ENCODE results near the gene TRIM62. TPM values are rescaled to one million over a fixed set of nuclear protein-coding genes. Genes with fewer than 3 reads are reported as not detected.

The TRIM62 gene
- total and polyA plus RNA-seq, 4 experiments from 2014 or later, result 7.2 to 26.2 (median 13.8) TPM

Other genes starting within 250 kb of the TRIM62 start
- 10 to 100 TPM; 28.5 to 30.6 TPM for gene RNF19B, start 217.2 kb downstream of the TRIM62 start, total RNA-seq
- gene RNF19B, start 217.2 kb downstream of the TRIM62 start, polyA plus RNA-seq, result 1 to 10 TPM; 1.1 to 4.8 TPM
- 10 to 100 TPM; 88.5 to 94.5 TPM for gene AK2, start 145.2 kb downstream of the TRIM62 start, total RNA-seq
- gene AK2, start 145.2 kb downstream of the TRIM62 start, polyA plus RNA-seq, result 100 to 1,000 TPM; 109 to 148 TPM
- 1 to 10 TPM; 6.9 to 8.0 TPM for gene AZIN2, start 100.9 kb downstream of the TRIM62 start, total RNA-seq
- 1 to 10 TPM; 5.4 to 6.7 TPM for gene AZIN2, start 100.9 kb downstream of the TRIM62 start, polyA plus RNA-seq
- 10 to 100 TPM; 24.4 to 25.8 TPM for gene ZNF362, start 74.4 kb upstream of the TRIM62 start, total RNA-seq
- 10 to 100 TPM in 1 of 2 donors, 1 to 10 TPM in 1; 7.1 to 25.9 TPM for gene ZNF362, start 74.4 kb upstream of the TRIM62 start, polyA plus RNA-seq
- not detected for gene A3GALT2, start 139.1 kb upstream of the TRIM62 start, total RNA-seq
- gene A3GALT2, start 139.1 kb upstream of the TRIM62 start, polyA plus RNA-seq, result not detected
- 10 to 100 TPM; 34.5 to 35.6 TPM for gene PHC2, start 249.1 kb upstream of the TRIM62 start, total RNA-seq
- gene PHC2, start 249.1 kb upstream of the TRIM62 start, polyA plus RNA-seq, result 10 to 100 TPM; 11.3 to 26.3 TPM

Data from CD4-positive, alpha-beta memory T cell (primary cell).